Endothelial cell of hepatic sinusoid (primary cell): ENCODE results near the gene SYCN.

Experiments
- in situ Hi-C: cut with HindIII; loops from 2 replicates; pipeline ENCODE4 v1.10.0; 2017; ENCODE audit warnings: low sequenced_read_pairs

The SYCN gene

DNA sequence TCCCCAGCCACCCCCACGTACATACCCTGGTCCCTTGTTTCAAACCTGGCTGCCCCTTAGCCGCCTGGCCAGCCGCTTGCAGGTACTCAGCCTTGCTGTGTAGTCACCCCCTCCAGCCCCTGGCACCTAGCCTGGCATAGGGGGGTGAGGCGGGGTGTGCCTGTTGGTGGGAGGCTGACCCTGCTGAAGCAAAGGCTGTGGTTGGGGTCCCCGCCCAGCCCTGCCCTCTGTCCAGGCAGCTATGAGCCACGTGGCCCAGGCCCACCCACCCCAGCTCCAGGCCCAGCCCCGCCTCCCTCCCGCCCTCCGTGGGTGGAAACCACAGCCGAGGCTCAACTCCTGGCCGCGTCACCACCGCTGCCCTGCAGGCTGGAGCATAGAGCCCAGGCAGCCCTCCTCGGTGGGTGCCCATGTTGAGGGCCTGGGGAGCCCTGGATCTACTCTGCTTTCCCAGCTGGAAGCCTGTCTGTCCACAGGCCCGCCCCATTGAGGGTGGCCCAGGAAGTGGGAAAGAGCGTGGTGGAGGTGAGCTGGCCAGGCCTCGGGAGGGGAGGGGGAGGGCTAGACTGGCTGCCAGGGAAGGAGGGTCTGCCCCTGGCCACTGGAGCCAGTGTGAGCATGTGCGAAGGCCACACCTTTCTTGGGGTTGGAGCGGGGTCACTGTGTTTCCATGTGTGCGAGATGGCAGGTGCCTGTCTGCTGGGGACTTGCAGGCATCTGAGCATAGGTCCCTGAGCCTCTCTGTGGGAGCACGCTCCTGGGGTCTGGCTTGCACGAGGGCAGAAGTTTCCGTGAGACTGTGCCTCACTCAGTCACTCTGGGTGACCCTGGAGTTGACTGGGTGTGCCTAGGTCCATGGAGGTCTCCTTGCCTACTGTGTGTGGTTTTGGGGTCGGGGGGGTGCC lies 47.5 kb downstream of the SYCN start:
- in situ Hi-C loops: no loop called here

DNA sequence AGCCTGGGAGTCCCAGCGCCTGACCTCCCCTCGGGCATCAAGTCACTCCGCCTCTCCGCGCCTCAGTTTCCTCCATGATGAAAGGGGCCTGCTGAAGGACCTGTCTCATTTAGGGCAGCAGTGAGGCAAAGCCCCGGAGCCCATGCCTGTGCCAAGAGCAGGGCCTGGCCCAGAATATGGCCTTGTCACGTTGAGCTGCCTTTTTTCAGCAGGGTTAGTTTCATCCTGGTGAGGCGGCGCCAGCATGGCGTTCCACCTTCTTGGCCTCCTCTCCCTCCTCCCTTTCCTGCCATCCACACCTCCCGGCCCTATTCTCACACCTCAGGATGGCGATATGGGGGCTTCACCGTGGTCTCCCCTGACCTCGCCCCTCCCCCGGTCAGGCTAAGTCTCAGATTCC lies 48.3 kb downstream of the SYCN start:
- in situ Hi-C loops: no loop called here

DNA sequence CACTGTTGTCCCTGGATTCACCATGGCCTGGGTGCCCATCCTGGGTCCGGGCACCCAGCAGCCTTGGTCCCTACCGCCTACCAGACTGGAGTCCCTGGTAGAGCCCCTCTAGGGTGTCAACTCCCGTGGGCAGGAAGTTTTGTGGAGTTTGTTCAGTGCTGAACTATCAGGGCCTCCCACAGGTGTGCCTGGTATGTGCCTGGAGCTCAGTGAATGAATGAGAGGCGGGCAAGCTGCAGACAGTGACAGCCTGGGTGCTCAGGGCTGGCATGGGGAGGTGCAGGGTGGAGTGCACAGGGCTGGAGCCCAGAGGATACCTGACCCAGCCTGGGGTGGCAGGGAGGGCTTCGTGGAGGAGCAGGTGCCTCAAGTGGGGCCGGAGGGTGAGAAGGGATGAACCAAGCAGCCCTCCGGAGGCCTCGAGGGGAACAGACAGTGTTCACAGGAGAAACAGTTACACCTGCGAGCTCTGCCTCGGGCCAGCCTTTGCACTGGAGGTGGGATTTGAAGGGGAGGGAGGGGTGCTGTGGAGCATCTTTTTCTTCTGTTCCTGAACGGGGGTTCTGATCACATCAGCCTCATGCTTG lies 48.9 kb downstream of the SYCN start:
- in situ Hi-C loops: no loop called here

DNA sequence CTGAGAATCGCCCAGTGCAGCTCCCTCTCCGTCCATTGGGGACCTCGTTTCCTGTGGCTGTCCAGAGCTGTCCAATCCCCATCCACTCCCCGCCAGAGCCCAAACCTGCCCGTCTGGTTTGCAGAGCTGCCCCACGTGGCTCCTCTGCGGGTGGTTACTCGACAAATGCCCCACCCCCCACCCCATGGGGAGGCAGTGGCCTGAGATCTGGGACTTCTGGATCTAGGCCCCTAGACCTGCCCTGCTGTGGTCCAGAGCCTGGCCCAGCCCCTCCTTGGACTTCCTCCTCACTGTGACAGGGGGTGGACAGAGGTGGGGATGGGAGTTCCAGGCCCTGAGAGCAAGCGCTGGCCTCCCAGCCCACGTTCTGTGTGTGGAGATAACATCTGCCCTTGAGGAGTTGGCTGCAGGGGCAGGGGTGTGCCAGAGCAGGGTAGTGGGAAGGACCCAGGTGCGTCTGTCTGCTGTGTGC lies 49.4 kb downstream of the SYCN start:
- in situ Hi-C loops: no loop called here

DNA sequence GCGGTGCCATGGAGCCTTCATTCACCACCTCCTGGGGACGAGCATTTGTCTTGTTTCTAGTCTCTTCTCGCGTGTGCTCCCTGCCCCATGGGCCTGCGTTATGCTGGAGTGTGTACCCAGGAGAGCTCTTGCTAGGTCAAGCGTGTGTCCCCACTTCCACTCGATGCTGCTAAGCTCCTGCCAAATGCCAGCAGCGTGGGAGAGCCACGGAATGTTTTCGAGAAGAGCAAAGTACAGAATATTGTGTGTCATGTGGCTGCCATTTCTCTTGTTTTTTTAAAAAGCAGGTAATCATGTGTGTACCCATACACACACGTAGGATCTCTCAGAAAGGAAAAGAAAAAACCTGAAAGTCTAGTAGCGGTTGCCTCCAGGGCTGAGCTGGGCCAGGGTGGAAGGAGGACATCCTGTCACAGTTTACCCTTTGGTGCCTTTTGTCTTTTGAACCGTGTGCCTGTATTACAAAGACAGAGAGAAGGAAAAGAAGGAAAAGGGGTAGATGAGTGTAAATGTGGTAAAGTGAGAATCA lies 49.9 kb downstream of the SYCN start:
- in situ Hi-C loops: no loop called here
